ENCODE measurements around the gene SDR42E2.
A peak's percentile ranks its signal among the peaks of the same experiment; 100 is the strongest.

Gene SDR42E2

GRCh38 chr16:22132801-22133200 is 29.5 kb upstream of the SDR42E2 start:
- Histone ChIP-seq H3K27me3 (replicated peaks) (no peaks in the 10 kb centered on the region), H3K4me3 (ENCODE audit: low read depth, low read length) (no peak overlapping the region), H3K27ac (no peak overlapping the region), H3K36me3 (replicated peaks) (no peaks in the 10 kb centered on the region)
- DNase-seq = no peak
- in situ Hi-C loops (cut with HindIII; ENCODE audit: low pct_ligation_motif_present, low sequenced_read_pairs) = no loop called here
- TF ChIP-seq CTCF (IDR thresholded peaks at IDR 0.05; ENCODE audit: low read depth, low read length, missing control alignments) = no peak

GRCh38 chr16:22138482-22138881 is 23.8 kb upstream of the SDR42E2 start:
- in situ Hi-C loops (cut with HindIII; ENCODE audit: low pct_ligation_motif_present, low sequenced_read_pairs) = no loop called here
- no peak for TF ChIP-seq CTCF (IDR thresholded peaks at IDR 0.05; ENCODE audit: low read depth, low read length, missing control alignments)
- no peak overlapping the region for H3K4me3 ChIP-seq (ENCODE audit: low read depth, low read length)
- no peak overlapping the region for H3K27ac ChIP-seq
- no peak for DNase-seq
- no peaks in the 10 kb centered on the region for H3K36me3 ChIP-seq (replicated peaks)
- H3K27me3 ChIP-seq (replicated peaks) = no peaks in the 10 kb centered on the region

- DNase-seq = no peak
- Histone ChIP-seq H3K36me3 (replicated peaks) (no peaks in the 10 kb centered on the region), H3K4me3 (ENCODE audit: low read depth, low read length) (no peak overlapping the region), H3K27me3 (replicated peaks) (no peaks in the 10 kb centered on the region), H3K27ac (no peak overlapping the region)
- in situ Hi-C loops (cut with HindIII; ENCODE audit: low pct_ligation_motif_present, low sequenced_read_pairs) = no loop called here
- no peak for TF ChIP-seq CTCF (IDR thresholded peaks at IDR 0.05; ENCODE audit: low read depth, low read length, missing control alignments)
These were observed 23.3 kb upstream of the SDR42E2 start for GRCh38 chr16:22139008-22139407.

- in situ Hi-C loops (cut with HindIII; ENCODE audit: low pct_ligation_motif_present, low sequenced_read_pairs) = no loop called here
- Histone ChIP-seq H3K4me3 (ENCODE audit: low read depth, low read length) (no peak overlapping the region), H3K27me3 (replicated peaks) (no peaks in the 10 kb centered on the region), H3K36me3 (replicated peaks) (no peaks in the 10 kb centered on the region), H3K27ac (no peak overlapping the region)
- no peak for TF ChIP-seq CTCF (IDR thresholded peaks at IDR 0.05; ENCODE audit: low read depth, low read length, missing control alignments)
- no peak for DNase-seq
These were observed 22.6 kb upstream of the SDR42E2 start for GRCh38 chr16:22139732-22140131.

- in situ Hi-C loops (cut with HindIII; ENCODE audit: low pct_ligation_motif_present, low sequenced_read_pairs) = no loop called here
- DNase-seq = peak; percentile 31
- H3K27me3 ChIP-seq (replicated peaks) = no peaks in the 10 kb centered on the region
- H3K27ac ChIP-seq = no peak overlapping the region
- no peak overlapping the region for H3K4me3 ChIP-seq (ENCODE audit: low read depth, low read length)
- no peaks in the 10 kb centered on the region for H3K36me3 ChIP-seq (replicated peaks)
- TF ChIP-seq CTCF (IDR thresholded peaks at IDR 0.05; ENCODE audit: low read depth, low read length, missing control alignments) = peak; percentile 78
These were observed 20.5 kb upstream of the SDR42E2 start for GRCh38 chr16:22141767-22142166.

GRCh38 chr16:22144520-22144919 is 17.8 kb upstream of the SDR42E2 start:
- Histone ChIP-seq H3K4me3 (ENCODE audit: low read depth, low read length) (no peak overlapping the region), H3K27ac (no peak overlapping the region), H3K27me3 (replicated peaks) (no peaks in the 10 kb centered on the region), H3K36me3 (replicated peaks) (no peaks in the 10 kb centered on the region)
- DNase-seq = no peak
- no peak for TF ChIP-seq CTCF (IDR thresholded peaks at IDR 0.05; ENCODE audit: low read depth, low read length, missing control alignments)
- in situ Hi-C loops (cut with HindIII; ENCODE audit: low pct_ligation_motif_present, low sequenced_read_pairs) = no loop called here

Measured in brain microvascular endothelial cell (primary cell).